ENCODE results near the gene TBC1D20.

TBC1D20 gene

GRCh38 chr20:414161-414560 is 48.2 kb downstream of the TBC1D20 start:
- no peak overlapping the region for H3K4me3 ChIP-seq (ENCODE audit: low read depth, low read length)
- TF ChIP-seq CTCF (IDR thresholded peaks at IDR 0.05; ENCODE audit: low read depth, low read length, missing control alignments) = no peak
- in situ Hi-C loops (cut with HindIII; ENCODE audit: low sequenced_read_pairs) = no loop called here
- no peak for DNase-seq (ENCODE audit: low read depth)

- H3K4me3 ChIP-seq (ENCODE audit: low read depth, low read length) = no peak overlapping the region
- no peak for TF ChIP-seq CTCF (IDR thresholded peaks at IDR 0.05; ENCODE audit: low read depth, low read length, missing control alignments)
- DNase-seq (ENCODE audit: low read depth) = no peak
- in situ Hi-C loops (cut with HindIII; ENCODE audit: low sequenced_read_pairs) = no loop called here
Observed at GRCh38 chr20:412081-412480, 50.3 kb downstream of the TBC1D20 start.

- no peak for TF ChIP-seq CTCF (IDR thresholded peaks at IDR 0.05; ENCODE audit: low read depth, low read length, missing control alignments)
- H3K4me3 ChIP-seq (ENCODE audit: low read depth, low read length) = peak overlapping the region; percentile 98
- DNase-seq (ENCODE audit: low read depth) = no peak
- in situ Hi-C loops (cut with HindIII; ENCODE audit: low sequenced_read_pairs) = no loop called here
Observed at GRCh38 chr20:409697-410559, 52.4 kb downstream of the TBC1D20 start.

GRCh38 chr20:408843-409696 is 53.3 kb downstream of the TBC1D20 start:
- in situ Hi-C loops (cut with HindIII; ENCODE audit: low sequenced_read_pairs) = no loop called here
- TF ChIP-seq CTCF (IDR thresholded peaks at IDR 0.05; ENCODE audit: low read depth, low read length, missing control alignments) = no peak

GRCh38 chr20:407953-408842 is 54.1 kb downstream of the TBC1D20 start, which contains the start of gene RBCK1:
Gene RBCK1, plus strand, starts transcription at chr20:408299. Its CDS starts 459 bp downstream, at chr20:408758.
- in situ Hi-C loops (cut with HindIII; ENCODE audit: low sequenced_read_pairs) = no loop called here
- no peak for TF ChIP-seq CTCF (IDR thresholded peaks at IDR 0.05; ENCODE audit: low read depth, low read length, missing control alignments)
- peak; percentile 37 for DNase-seq (ENCODE audit: low read depth)
- H3K4me3 ChIP-seq (ENCODE audit: low read depth, low read length) = peak within 1 kb of the TSS; percentile 98

More at GRCh38 chr20:408843-409696, 53.3 kb downstream of the TBC1D20 start:
- DNase-seq (ENCODE audit: low read depth) = no peak
- peak overlapping the region; percentile 98 for H3K4me3 ChIP-seq (ENCODE audit: low read depth, low read length)

Measured in astrocyte of the cerebellum (primary cell).